SU-DHL-6 (cell line): Measurements from ENCODE around the gene TSSK3.
"Not testable (repeated sequence)": the region's sequence is repeated elsewhere in the genome, so short reads cannot be mapped to it uniquely, and the experiment has no call there.

Experiments
- CTCF ChIP-seq: fragments of 200-600 bp; sonication (generic); IDR thresholded peaks from one replicate; pipeline ENCODE4 v1.5.1; 2017; ENCODE audit warnings: antibody characterized with exemption, mild to moderate bottlenecking, low read length, moderate library complexity; ENCODE audit not compliant: insufficient read depth, poor library complexity, severe bottlenecking
- EZH2phosphoT487 ChIP-seq: fragments of 200-600 bp; sonication (generic), shearing (Covaris generic); conservative IDR thresholded peaks from 2 replicates; pipeline ENCODE4 v1.6.1; 2018; ENCODE audit warnings: mild to moderate bottlenecking, antibody characterized with exemption, low read length, moderate library complexity, mixed read lengths

GRCh38 chr1:32396524-32396923 is 34.2 kb downstream of the TSSK3 start:
- TF ChIP-seq CTCF, EZH2phosphoT487: not testable (repeated sequence)
